ENCODE data around the gene PROKR1.

DNA sequence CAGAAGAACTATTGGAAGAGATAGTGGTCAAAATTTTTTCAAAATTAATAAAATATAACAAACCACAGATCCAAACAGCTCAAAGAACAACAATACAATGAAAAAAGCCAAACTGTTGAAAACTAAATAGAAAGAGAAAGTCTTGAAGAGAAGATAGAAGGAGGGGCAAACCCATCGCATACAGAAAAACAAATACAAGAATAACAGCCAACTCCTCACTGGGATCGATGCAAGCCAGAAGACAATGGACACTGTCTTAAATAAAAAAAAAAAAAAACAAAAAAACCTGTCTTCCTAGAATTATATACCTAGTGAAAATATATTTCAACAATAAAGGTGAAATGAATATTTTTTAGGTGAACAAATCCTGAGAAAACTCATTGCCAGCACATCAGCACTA is 57.2 kb downstream of the PROKR1 start:
- TF ChIP-seq, protein P1, sequence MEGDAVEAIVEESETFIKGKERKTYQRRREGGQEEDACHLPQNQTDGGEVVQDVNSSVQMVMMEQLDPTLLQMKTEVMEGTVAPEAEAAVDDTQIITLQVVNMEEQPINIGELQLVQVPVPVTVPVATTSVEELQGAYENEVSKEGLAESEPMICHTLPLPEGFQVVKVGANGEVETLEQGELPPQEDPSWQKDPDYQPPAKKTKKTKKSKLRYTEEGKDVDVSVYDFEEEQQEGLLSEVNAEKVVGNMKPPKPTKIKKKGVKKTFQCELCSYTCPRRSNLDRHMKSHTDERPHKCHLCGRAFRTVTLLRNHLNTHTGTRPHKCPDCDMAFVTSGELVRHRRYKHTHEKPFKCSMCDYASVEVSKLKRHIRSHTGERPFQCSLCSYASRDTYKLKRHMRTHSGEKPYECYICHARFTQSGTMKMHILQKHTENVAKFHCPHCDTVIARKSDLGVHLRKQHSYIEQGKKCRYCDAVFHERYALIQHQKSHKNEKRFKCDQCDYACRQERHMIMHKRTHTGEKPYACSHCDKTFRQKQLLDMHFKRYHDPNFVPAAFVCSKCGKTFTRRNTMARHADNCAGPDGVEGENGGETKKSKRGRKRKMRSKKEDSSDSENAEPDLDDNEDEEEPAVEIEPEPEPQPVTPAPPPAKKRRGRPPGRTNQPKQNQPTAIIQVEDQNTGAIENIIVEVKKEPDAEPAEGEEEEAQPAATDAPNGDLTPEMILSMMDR (IDR thresholded peaks at IDR 0.05; ENCODE audit: low read depth, low read length), result no peak
- no peak for TF ChIP-seq EZH2phosphoT487 (IDR thresholded peaks at IDR 0.05; ENCODE audit: low read depth)

Measured in OCI-LY3 (cell line).